Body of pancreas (tissue), 4 donors: ENCODE results near the gene ACAP2.
"Not testable (repeated sequence)": the region's sequence is repeated elsewhere in the genome, so short reads cannot be mapped to it uniquely, and the experiment has no call there.

ENCODE experiments used
- CTCF ChIP-seq, 7 experiments: fragments of 450-650 bp in 4 of 7; fragments of 200-600 bp in 3 of 7; sonication (generic) in 3 of 7; IDR thresholded peaks; one replicate each; pipeline ENCODE4 v1.5.1; 2016 to 2019; ENCODE audit warnings: antibody characterized with exemption in 7 of 7
- POLR2A ChIP-seq, 3 donors: fragments of 450-650 bp; IDR thresholded peaks; one replicate each; pipeline ENCODE4 v1.6.1; 2016; ENCODE audit warnings: antibody characterized with exemption in 3 of 3, mild to moderate bottlenecking in 2 of 3

GRCh38 chr3:195398460-195398859, 44.4 kb downstream of the ACAP2 start:
- not testable (repeated sequence) for TF ChIP-seq CTCF, POLR2A (IDR thresholded peaks at IDR 0.05)
